SK-N-SH (cell line): ENCODE measurements around the gene DIS3L2.

Experiments
- CTCF ChIP-seq: fragments of 200-600 bp; sonication (generic); IDR thresholded peaks from 2 replicates; pipeline ENCODE4 v1.6.1; 2017; ENCODE audit warnings: antibody characterized with exemption, mild to moderate bottlenecking, moderate library complexity
- MEF2A ChIP-seq: IDR thresholded peaks from 2 replicates; pipeline ENCODE4 v1.4.0; 2012; ENCODE audit warnings: low read depth, borderline replicate concordance
- SMC3 ChIP-seq: IDR thresholded peaks from 2 replicates; pipeline ENCODE4 v1.6.1; 2012; ENCODE audit warnings: low read depth, low read length, improper control_type of control experiment
- TCF12 ChIP-seq: IDR thresholded peaks from 2 replicates; pipeline ENCODE4 v1.4.0; 2012
- TEAD4 ChIP-seq: IDR thresholded peaks from 2 replicates; pipeline ENCODE4 v1.4.0; 2012; ENCODE audit warnings: mild to moderate bottlenecking, borderline replicate concordance; ENCODE audit not compliant: insufficient read depth

DNA sequence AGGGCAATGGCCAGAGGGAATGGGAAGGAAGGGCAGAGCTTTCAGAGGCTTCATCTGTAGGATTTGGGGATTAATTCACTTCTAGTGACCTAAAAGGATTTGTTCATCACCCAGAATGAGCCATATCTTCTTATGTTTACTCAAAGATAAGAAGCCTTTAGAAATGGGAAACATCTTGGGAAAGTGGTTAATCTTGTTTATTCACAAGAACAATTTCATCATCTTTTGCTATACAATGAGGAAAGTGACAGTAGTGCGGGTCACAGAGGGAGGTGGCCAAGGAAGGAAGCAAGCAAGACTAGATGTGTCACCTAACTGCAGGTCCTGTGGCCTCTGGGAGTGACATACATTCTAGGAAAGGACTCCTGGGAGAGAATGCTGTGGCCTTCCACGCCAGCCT, 276.6 kb downstream of the DIS3L2 start:
- TF ChIP-seq CTCF, result no peak
- TF ChIP-seq TCF12, result no peak
- no peak for TF ChIP-seq SMC3
- TF ChIP-seq MEF2A, result no peak
- no peak for TF ChIP-seq TEAD4
